T-helper 17 cell (primary cell): ENCODE measurements around the gene RAMP2. TPM values are rescaled to one million over a fixed set of nuclear protein-coding genes. Genes with fewer than 3 reads are reported as not detected.
A peak's percentile ranks its signal among the peaks of the same experiment; 100 is the strongest.
"Not testable (repeated sequence)": the region's sequence is repeated elsewhere in the genome, so short reads cannot be mapped to it uniquely, and the experiment has no call there.

Experiments used
- ATAC-seq: fragments of 150-1000 bp; cut with Tn5 transposase; 2 replicates; pipeline ENCODE4 v1.10.0; 2021; ENCODE audit warnings: mild to moderate bottlenecking, moderate library complexity
- DNase-seq, 3 donors: peaks; one replicate each; pipeline versions ENCODE4 v3.0.0 to v3.0.0-alpha.2; 2020 to 2021
- H3K9me3 ChIP-seq: one replicate; pipeline ENCODE4 v1.7.0; 2013; ENCODE audit warnings: low read length, mild to moderate bottlenecking; ENCODE audit not compliant: control insufficient read depth, poor library complexity, severe bottlenecking
- H3K27ac Mint-ChIP-seq: one replicate; pipeline ENCODE4 v1.8.0; 2022; ENCODE audit warnings: mild to moderate bottlenecking, moderate library complexity, mixed read lengths
- H3K27me3 Mint-ChIP-seq: one replicate; pipeline ENCODE4 v1.8.0; 2022; ENCODE audit warnings: mixed read lengths
- H3K36me3 Mint-ChIP-seq: one replicate; pipeline ENCODE4 v1.8.0; 2022; ENCODE audit warnings: low read depth, mixed read lengths
- H3K4me1 Mint-ChIP-seq: one replicate; pipeline ENCODE4 v1.8.0; 2022; ENCODE audit warnings: mild to moderate bottlenecking, mixed read lengths
- H3K4me3 Mint-ChIP-seq: one replicate; pipeline ENCODE4 v1.8.0; 2022; ENCODE audit warnings: mild to moderate bottlenecking, moderate library complexity, mixed read lengths
- total RNA-seq, 4 donors: library from RNA in 2 of 4; stranded (reverse) in 2 of 4; gene quantifications; one replicate each; pipeline ENCODE4 v1.2.3 and lab custom pipeline; 2022 to 2026

RAMP2 gene, protein sequence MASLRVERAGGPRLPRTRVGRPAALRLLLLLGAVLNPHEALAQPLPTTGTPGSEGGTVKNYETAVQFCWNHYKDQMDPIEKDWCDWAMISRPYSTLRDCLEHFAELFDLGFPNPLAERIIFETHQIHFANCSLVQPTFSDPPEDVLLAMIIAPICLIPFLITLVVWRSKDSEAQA
- total RNA-seq (not detected), total RNA-seq (lab: John Stamatoyannopoulos, UW) (0 reads per million in 2 donors)

- ATAC-seq: peak; percentile 43
- Mint-ChIP-seq H3K27me3 (peaks cover 71% of the 10 kb centered on the region), H3K27ac (no peak within 1 kb of the TSS), H3K4me3 (peak within 1 kb of the TSS; percentile 76), H3K4me1 (peaks cover 8% of the 10 kb centered on the region), H3K36me3 (peaks cover 6% of the 10 kb centered on the region)
- H3K9me3 ChIP-seq: no peaks in the 10 kb centered on the region
- DNase-seq: peak in 1 of 3 donors; percentile 17
Observed at GRCh38 chr17:42760652-42761581, at the start of gene RAMP2. RAMP2 (plus strand) TSS chr17:42761227; CDS start chr17:42761262, 35 bp downstream.

- H3K9me3 ChIP-seq: no peaks in the 10 kb centered on the region
- peak overlapping the region; percentile 47 for H3K27ac Mint-ChIP-seq
- no peak overlapping the region for H3K4me3 Mint-ChIP-seq
- no peaks in the 10 kb centered on the region for H3K27me3 Mint-ChIP-seq
- DNase-seq: no peak
- peaks cover 5% of the 10 kb centered on the region for H3K4me1 Mint-ChIP-seq
- peak; percentile 80 for ATAC-seq
- H3K36me3 Mint-ChIP-seq: peaks cover 12% of the 10 kb centered on the region
Observed at GRCh38 chr17:42720996-42721583, 39.9 kb upstream of the RAMP2 start.

DNA sequence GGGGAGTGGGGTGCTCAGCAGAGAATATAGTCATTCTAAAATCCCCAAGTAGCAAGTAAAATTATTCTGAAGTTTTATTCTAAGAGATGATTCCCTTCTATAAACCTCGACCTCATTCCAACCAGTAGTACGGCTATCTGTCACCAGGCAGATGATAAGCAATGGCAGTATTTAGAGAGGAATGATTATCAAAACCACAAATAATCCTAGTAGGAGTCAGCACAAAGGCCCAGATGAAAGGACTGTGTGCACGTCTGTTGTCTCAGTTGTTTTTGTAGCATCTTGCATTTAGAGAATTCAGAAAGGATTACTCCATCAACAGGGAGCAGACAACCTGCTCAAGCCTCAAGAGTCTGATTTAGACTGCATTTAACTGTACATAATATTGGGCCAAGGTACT is 37.4 kb upstream of the RAMP2 start:
- H3K27ac Mint-ChIP-seq: no peak overlapping the region
- ATAC-seq (no peak), DNase-seq (no peak)
- H3K27me3 Mint-ChIP-seq: no peaks in the 10 kb centered on the region
- H3K9me3 ChIP-seq: no peaks in the 10 kb centered on the region
- H3K36me3 Mint-ChIP-seq: peaks cover 4% of the 10 kb centered on the region
- H3K4me1 Mint-ChIP-seq: peaks cover 3% of the 10 kb centered on the region
- H3K4me3 Mint-ChIP-seq: no peak overlapping the region

- Mint-ChIP-seq H3K36me3 (peaks cover 3% of the 10 kb centered on the region), H3K27ac (no peak overlapping the region), H3K27me3 (no peaks in the 10 kb centered on the region), H3K4me1 (peaks cover 3% of the 10 kb centered on the region), H3K4me3 (no peak overlapping the region)
- DNase-seq (no peak), ATAC-seq (no peak)
- H3K9me3 ChIP-seq: no peaks in the 10 kb centered on the region
Observed at GRCh38 chr17:42725143-42725542, 35.9 kb upstream of the RAMP2 start.

DNA sequence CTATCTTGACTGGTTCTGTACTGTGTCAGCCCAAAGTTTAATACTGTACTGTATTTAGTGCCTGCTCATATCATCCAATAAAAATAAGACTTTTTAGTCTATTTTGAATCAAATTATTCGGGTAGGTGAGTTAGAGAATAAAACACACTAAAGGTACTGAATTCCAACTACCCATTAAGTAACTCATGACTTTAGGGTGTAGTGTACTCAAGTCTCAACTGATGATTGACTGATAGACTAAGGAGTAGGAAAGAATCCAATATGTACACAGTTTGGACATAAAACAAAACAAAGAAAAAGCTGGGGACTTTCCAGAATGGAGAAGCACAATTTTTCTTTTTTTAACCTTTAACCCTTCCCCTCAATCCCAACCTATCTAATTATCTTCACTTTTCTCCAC is 20.3 kb upstream of the RAMP2 start:
- H3K36me3 Mint-ChIP-seq: no peaks in the 10 kb centered on the region
- ATAC-seq (no peak), DNase-seq (no peak)
- H3K27me3 Mint-ChIP-seq: no peaks in the 10 kb centered on the region
- H3K27ac Mint-ChIP-seq: no peak overlapping the region
- no peak overlapping the region for H3K4me3 Mint-ChIP-seq
- peaks cover 15% of the 10 kb centered on the region for H3K4me1 Mint-ChIP-seq
- H3K9me3 ChIP-seq: no peaks in the 10 kb centered on the region

DNA sequence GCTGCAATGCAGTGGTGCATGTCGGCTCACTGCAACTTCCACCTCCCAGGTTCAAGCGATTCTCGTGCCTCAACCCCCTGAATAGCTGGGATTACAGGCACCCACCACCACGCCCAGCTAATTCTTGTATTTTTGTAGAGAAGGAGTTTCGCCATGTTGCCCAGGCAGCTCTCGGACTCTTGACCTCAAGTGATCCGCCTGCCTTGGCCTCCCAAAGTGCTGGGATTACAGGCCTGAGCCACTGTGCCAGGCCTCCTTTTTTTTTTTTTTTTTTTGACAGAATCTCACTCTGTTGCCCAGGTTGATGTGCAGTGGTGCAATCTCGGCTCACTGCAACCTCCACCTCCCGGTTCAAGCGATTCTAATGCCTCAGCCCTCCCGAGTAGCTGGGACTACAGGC is 18.1 kb upstream of the RAMP2 start:
- Mint-ChIP-seq H3K4me1 (peaks cover 15% of the 10 kb centered on the region), H3K4me3 (peak overlapping the region; percentile 19)
- not testable (repeated sequence) for H3K27me3 Mint-ChIP-seq, DNase-seq, H3K36me3 Mint-ChIP-seq, H3K9me3 ChIP-seq, H3K27ac Mint-ChIP-seq, ATAC-seq

DNA sequence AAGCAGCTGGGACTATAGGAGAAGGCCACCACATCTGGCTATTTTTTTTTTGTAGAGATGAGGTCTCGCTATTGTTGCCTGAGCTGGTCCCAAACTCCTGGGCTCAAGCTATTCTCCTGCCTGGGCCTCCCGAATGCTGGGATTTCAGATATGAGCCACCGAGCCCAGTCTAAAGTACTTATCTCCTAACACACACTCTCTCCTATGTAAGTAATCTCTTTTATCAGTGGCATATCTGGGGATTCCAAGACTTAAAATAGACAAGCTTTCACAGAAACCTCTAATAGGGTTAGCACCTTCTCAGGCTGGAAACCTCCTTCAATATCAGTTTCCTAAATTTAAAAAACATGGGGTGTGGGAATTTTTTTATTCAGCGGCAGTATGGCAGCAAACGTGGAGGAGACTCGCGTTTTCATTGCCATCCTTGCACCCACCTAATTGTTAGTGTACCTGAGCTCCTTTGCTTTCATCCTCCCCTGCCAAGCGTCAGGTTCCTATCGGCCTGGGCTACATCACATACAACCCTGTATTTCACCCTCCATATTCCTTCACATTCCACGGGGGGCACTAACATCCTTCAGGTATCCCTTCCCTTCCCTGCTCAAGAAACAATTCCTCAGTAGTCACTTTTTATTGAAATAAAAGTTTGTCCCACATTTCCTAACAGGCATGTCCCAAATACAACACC is 17.3 kb upstream of the RAMP2 start:
- peak overlapping the region; percentile 94 for H3K4me3 Mint-ChIP-seq
- H3K9me3 ChIP-seq: no peaks in the 10 kb centered on the region
- peaks cover 15% of the 10 kb centered on the region for H3K4me1 Mint-ChIP-seq
- DNase-seq: no peak
- no peaks in the 10 kb centered on the region for H3K36me3 Mint-ChIP-seq
- H3K27ac Mint-ChIP-seq: peak overlapping the region; percentile 86
- H3K27me3 Mint-ChIP-seq: peaks cover 12% of the 10 kb centered on the region
- ATAC-seq: no peak

DNA sequence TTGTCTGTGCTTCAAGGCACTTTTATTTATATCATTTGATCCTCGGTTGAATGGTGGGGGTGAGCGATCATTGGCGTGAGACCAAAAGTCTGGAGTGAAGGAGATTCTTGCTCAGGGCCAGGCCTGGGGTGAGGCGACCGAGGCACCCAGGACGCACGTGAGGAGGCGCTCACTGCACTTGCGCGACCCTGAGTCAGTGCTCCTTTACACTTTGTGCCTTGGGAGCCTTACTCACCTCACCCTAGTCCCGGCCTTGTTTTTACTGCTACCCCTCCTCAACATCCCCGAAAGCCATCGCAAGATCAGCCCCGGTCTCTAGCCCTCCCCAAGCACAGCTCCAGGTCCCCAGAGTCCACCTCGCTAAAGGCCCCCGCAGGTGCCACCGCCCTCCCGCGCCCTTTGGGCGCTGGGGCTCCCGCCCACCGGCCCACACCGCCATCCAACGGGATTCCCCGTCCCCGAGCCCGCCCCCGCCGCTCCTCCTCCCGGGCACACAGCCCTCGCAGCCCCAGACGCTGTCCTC is 16.7 kb upstream of the RAMP2 start:
- peaks cover 15% of the 10 kb centered on the region for H3K4me1 Mint-ChIP-seq
- H3K9me3 ChIP-seq: no peaks in the 10 kb centered on the region
- peak overlapping the region; percentile 86 for H3K27ac Mint-ChIP-seq
- H3K4me3 Mint-ChIP-seq: peak overlapping the region; percentile 94
- ATAC-seq: peak; percentile 73
- peak; percentile 13 to 72 (median 68) for DNase-seq
- no peaks in the 10 kb centered on the region for H3K36me3 Mint-ChIP-seq
- peaks cover 16% of the 10 kb centered on the region for H3K27me3 Mint-ChIP-seq

DNA sequence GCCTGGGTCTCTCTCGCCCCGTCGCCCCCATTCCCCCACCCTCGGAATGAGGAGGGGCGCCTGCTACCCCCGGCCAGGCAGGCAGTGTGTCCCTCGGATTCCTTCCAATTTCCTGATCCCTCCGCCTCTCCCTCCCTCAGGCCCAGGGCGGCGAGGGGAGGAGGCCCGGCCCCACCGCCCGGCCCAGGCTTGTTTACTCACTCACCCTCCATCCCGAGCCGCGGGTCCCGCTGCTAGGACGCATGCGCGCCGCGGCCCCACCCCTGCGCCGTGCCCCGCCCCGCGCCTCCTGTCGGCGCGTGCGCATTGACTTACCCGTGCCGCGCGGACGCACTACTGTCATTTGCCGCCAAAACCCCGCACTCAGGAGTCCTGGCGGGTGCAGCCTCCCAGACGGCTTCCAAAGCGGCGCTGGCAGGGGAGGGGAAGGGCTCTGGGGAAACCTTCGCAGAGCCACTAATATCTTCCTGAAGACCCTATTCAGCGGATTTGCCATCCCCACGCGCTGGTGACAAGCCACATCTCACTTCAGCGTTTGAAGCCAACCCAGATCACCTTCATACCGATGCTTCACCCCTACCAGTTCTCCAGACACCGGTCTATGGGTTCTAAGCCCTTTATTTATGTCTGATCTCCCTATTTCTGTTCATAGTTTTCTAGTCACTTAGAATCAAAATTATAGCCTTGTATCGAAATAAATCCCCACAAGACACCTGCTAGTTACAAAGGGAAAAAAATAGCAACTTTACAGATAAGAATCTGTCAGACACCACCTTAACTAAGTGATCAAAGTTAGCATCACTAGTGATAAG is 16.0 kb upstream of the RAMP2 start, which contains the start of gene EZH1:
EZH1 (minus strand) TSS at position 235 of the 812 bp plus-strand sequence. CDS start 16,099 bp downstream, outside the sequence.
- ATAC-seq (peak; percentile 94), DNase-seq (peak; percentile 89 to 93 (median 92))
- H3K36me3 Mint-ChIP-seq: no peaks in the 10 kb centered on the region
- H3K9me3 ChIP-seq: no peaks in the 10 kb centered on the region
- H3K4me1 Mint-ChIP-seq: peaks cover 15% of the 10 kb centered on the region
- H3K27me3 Mint-ChIP-seq: peaks cover 19% of the 10 kb centered on the region
- H3K4me3 Mint-ChIP-seq: peak within 1 kb of the TSS; percentile 94
- H3K27ac Mint-ChIP-seq: peak within 1 kb of the TSS; percentile 86

GRCh38 chr17:42748202-42748907 is 12.7 kb upstream of the RAMP2 start:
- ATAC-seq: no peak
- Mint-ChIP-seq H3K27me3 (peaks cover 26% of the 10 kb centered on the region), H3K4me3 (no peak overlapping the region), H3K27ac (no peak overlapping the region), H3K4me1 (peaks cover 12% of the 10 kb centered on the region), H3K36me3 (no peaks in the 10 kb centered on the region)
- H3K9me3 ChIP-seq: no peaks in the 10 kb centered on the region
- no peak for DNase-seq

- no peak for DNase-seq
- no peak overlapping the region for H3K4me3 Mint-ChIP-seq
- H3K27ac Mint-ChIP-seq: no peak overlapping the region
- H3K9me3 ChIP-seq: no peaks in the 10 kb centered on the region
- H3K27me3 Mint-ChIP-seq: peaks cover 26% of the 10 kb centered on the region
- no peak for ATAC-seq
- H3K36me3 Mint-ChIP-seq: no peaks in the 10 kb centered on the region
- H3K4me1 Mint-ChIP-seq: peaks cover 7% of the 10 kb centered on the region
Observed at GRCh38 chr17:42748908-42749798, 11.9 kb upstream of the RAMP2 start.
